Ovary (tissue), 9 donors: ENCODE data around the gene HOXA1. TPM values are rescaled to one million over a fixed set of nuclear protein-coding genes. Genes with fewer than 3 reads are reported as not detected.

Experiments used
- DNase-seq, 5 donors: peaks; one replicate each; pipeline ENCODE4 v3.0.0-alpha.2; 2019 to 2020
- H3K27ac ChIP-seq, 2 donors: fragments of 200-600 bp; one replicate each; pipeline versions ENCODE4 v1.5.1 to v1.8.0; 2019 to 2022
- H3K27me3 ChIP-seq: fragments of 200-600 bp; one replicate; pipeline ENCODE4 v1.8.0; 2022
- H3K36me3 ChIP-seq: fragments of 200-600 bp; sonication (generic); one replicate; pipeline ENCODE4 v1.5.1; 2019
- H3K4me1 ChIP-seq: one replicate; pipeline ENCODE4 v1.8.1; 2013; ENCODE audit warnings: mild to moderate bottlenecking, moderate library complexity; ENCODE audit not compliant: insufficient read depth
- H3K4me3 ChIP-seq: fragments of 200-600 bp; sonication (generic); one replicate; pipeline ENCODE4 v1.5.1; 2017
- H3K9me3 ChIP-seq, 2 donors: fragments of 200-600 bp in 1 of 2; sonication (generic) in 1 of 2; one replicate each; pipeline versions ENCODE4 v1.5.1 to v1.8.1; 2013 to 2019; ENCODE audit warnings: mild to moderate bottlenecking in 1 of 2, moderate library complexity in 1 of 2
- CTCF ChIP-seq, 3 donors: fragments of 450-650 bp in 2 of 3; fragments of 200-600 bp in 1 of 3; IDR thresholded peaks; one replicate each; pipeline versions ENCODE4 v1.5.1 to v1.8.0; 2016 to 2022; ENCODE audit warnings: antibody characterized with exemption in 3 of 3, mild to moderate bottlenecking in 1 of 3
- EP300 ChIP-seq: sonication (generic); formaldehyde crosslinking; IDR thresholded peaks from one replicate; pipeline ENCODE4 v1.6.1; 2017; ENCODE audit warnings: antibody characterized with exemption
- POLR2A ChIP-seq: fragments of 450-650 bp; IDR thresholded peaks from one replicate; pipeline ENCODE4 v1.6.1; 2017; ENCODE audit warnings: antibody characterized with exemption, mild to moderate bottlenecking, moderate library complexity
- WGBS, 3 donors: extraction: QIAGEN DNeasy Blood & Tissue Kit in 1 of 3; methylation state at CpG; one replicate each; pipeline versions ENCODE4 v1.1.5 to v1.1.7; 2013 to 2017; 5-methylcytosine and 5-hydroxymethylcytosine counted together
- intact Hi-C, 4 donors: fragments of 100-400 bp; cut with DNase I; formaldehyde crosslinking; loops; one replicate each; pipeline versions ENCODE4 v1.11.0 to v1.15.1; 2022 to 2023
- polyA plus RNA-seq, 2 donors: library from polyadenylated mRNA; stranded (reverse); fragments of 200-250 nt in 1 of 2; fragments of 350-450 nt in 1 of 2; fragmentation: Illumina TruSeq in 1 of 2; extraction: RNeasy Lipid Tissue Mini Kit (QIAGEN cat#74804) in 1 of 2; gene quantifications; one replicate each; pipeline ENCODE4 v1.2.3, GENCODE V29; 2013 to 2014
- total RNA-seq, 7 donors: library from RNA; depleted of rRNA in 2 of 7; stranded (reverse); fragments of >200 nt in 2 of 7; fragmentation: NEBNext Ultra II Directional in 3 of 7; extraction: Animal tissue kit (Norgen Biotek cat#: 25700) in 3 of 7; gene quantifications; one replicate each; pipeline versions ENCODE4 v1.1.0 to v1.2.4, GENCODE V29; 2016 to 2023
- donor health status: DM: no; HTN: no; CAD: no; lungs with moderate emphysema.
- donor health status: DM: no; HTN: no; CAD: no.
- donor health status: Bipolar disorder and iron deficiency.
- donor health status: DM: yes; HTN: yes; CAD: no.
- donor health status: DM: no; HTN: no; CAD: no.
- donor health status: DM: yes; HTN: yes; CAD: no.

Gene HOXA1
- total and polyA plus RNA-seq, 9 donors: 0.23 to 1.5 (median 0.62) TPM

DNA sequence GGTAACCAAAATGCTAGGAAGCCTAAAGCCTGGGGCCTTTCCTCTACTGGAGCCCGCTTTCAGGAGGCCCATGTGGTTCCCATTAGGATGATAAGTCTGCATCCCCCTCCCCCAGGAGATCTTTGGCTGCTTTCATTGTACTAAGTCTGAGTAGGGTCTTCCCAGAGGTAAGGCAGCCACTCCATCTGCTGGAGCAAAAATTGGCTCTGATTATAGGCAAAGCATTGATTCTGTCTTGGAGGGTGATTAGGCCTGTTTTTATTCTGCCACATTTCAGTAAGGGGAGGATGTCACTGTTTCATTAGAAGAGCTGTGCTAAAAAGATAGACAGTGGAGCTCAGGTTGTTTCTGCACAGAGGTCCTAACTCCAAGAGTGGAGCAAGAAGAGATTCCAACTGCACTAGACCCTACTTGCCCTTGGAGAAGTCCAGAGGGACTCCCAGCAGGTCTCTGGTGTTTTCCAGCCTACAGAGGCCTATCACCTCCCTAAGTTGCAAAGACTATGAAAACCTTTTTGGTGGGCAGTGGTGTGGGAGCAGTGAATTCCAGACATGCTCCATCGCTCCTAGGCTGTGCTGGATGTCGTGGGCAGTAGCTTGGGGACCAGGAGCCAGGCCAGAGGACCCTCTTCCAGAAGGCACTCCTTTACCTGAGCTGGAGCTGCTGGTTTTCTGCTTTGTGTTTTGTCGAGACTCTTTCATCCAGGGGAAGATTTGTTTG lies 13.8 kb upstream of the HOXA1 start:
- TF ChIP-seq CTCF (IDR thresholded peaks at IDR 0.05) (no peak), EP300 (no peak)
- Histone ChIP-seq H3K9me3 (no peaks in the 10 kb centered on the region), H3K4me3 (no peak overlapping the region), H3K27me3 (peaks cover 3% of the 10 kb centered on the region), H3K4me1 (no peaks in the 10 kb centered on the region), H3K27ac (no peak overlapping the region), H3K36me3 (no peaks in the 10 kb centered on the region)
- no peak for DNase-seq
- intact Hi-C loops: no loop called here
- WGBS, 3 donors: 87 to 92% (median 90%) methylated on average over 4 of the region's 4 CpGs

GRCh38 chr7:27108390-27109127 lies 12.8 kb upstream of the HOXA1 start:
- H3K9me3 ChIP-seq: no peaks in the 10 kb centered on the region
- DNase-seq: peak in 1 of 5 donors; percentile 59
- intact Hi-C loops: no loop called here
- TF ChIP-seq POLR2A (no peak), EP300 (no peak), CTCF (IDR thresholded peaks at IDR 0.05) (no peak)
- no peak overlapping the region for H3K4me3 ChIP-seq
- no peak overlapping the region for H3K27ac ChIP-seq
- WGBS, 3 donors: 37 to 52% (median 48%) methylated on average over 34 to 41 of the region's 41 CpGs
- H3K4me1 ChIP-seq: no peaks in the 10 kb centered on the region
- H3K27me3 ChIP-seq: peaks cover 3% of the 10 kb centered on the region
- H3K36me3 ChIP-seq: no peaks in the 10 kb centered on the region

DNA sequence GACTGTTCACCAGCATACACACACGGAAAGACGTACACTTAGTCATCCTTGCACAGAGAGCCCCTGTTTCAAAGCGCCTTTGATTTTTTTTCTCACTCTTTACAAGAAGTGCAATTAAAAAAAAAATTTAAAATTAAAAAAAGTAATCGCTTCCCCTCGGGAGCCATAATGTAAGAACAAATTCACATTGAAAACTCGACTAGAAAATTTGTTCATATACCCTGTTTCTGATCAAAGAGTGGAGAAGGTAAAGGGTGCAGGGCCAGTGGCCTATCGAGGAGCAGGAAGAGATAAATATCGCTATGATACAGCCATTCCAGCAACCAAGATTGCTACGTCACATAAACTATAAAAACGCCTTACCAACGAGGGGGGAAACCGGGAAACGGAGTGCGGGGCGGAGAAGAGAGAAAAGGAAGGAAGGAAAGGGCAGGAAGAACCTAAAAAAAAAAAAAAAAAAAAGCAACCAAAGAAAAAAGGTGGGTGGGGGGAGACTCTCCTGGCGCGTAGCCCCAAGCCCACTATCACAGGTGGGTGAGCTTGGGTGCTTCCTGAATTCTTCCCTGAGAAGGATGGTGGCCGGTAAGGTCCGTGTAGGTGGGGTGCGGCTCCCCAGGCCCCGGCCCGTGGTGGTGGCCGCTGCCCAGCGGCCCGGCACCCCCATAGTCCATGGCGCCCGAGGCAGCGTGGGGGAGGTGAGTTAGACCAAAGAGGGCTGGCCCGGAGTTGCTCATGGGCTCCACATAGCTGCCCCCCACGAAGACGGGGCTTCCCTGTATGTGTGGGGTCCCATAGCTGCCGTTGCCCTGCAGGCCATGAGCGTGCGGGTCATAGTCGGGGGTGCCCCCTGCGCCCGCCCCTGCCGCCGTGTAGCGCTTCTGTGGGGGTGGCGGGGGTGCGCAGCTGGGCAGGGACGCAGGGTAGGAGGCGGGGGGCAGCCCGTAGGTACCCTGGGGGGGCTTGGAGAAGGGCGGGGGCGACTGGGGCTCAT lies 11.9 kb upstream of the HOXA1 start:
- intact Hi-C loops: no loop called here
- Histone ChIP-seq H3K4me3 (peak overlapping the region; percentile 12), H3K4me1 (no peaks in the 10 kb centered on the region), H3K27ac (no peak overlapping the region), H3K27me3 (peaks cover 3% of the 10 kb centered on the region), H3K36me3 (no peaks in the 10 kb centered on the region), H3K9me3 (no peaks in the 10 kb centered on the region)
- peak in 1 of 5 donors; percentile 51 for DNase-seq
- 42 to 59% (median 44%) methylated on average over 34 to 47 of the region's 47 CpGs for WGBS, 3 donors
- no peak for TF ChIP-seq CTCF (IDR thresholded peaks at IDR 0.05)
- TF ChIP-seq POLR2A: no peak
- TF ChIP-seq EP300: no peak

DNA sequence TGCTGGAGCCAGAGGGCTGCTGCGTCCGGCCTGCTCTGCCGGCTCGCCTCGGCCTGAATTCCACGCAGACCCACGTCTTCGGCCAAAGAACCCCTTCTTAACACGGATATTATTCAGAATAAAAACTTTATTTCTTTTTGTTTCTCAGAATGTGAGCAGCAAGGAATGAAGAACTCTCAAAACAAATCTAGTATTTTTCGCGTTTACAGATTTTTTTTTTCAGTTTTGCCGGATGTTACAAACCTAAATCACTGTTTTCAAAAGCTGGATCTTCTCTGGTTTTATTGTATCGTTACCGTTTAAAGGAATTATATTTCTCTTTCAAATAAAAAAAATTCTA lies 11.1 kb upstream of the HOXA1 start:
- Histone ChIP-seq H3K4me1 (no peaks in the 10 kb centered on the region), H3K4me3 (peak overlapping the region; percentile 26), H3K27me3 (peaks cover 3% of the 10 kb centered on the region), H3K27ac (peak overlapping the region in 1 of 2 donors; percentile 38), H3K36me3 (no peaks in the 10 kb centered on the region), H3K9me3 (no peaks in the 10 kb centered on the region)
- no peak for DNase-seq
- 37 to 46% (median 43%) methylated on average over 14 of the region's 14 CpGs for WGBS, 3 donors
- intact Hi-C loops: no loop called here
- no peak for TF ChIP-seq POLR2A
- no peak for TF ChIP-seq CTCF (IDR thresholded peaks at IDR 0.05)
- no peak for TF ChIP-seq EP300
